SK-N-SH (cell line): ENCODE measurements around the gene MTA2.

Experiments
- EZH2phosphoT487 ChIP-seq: fragments of 200-600 bp; sonication (generic); IDR thresholded peaks from 2 replicates; pipeline ENCODE4 v1.6.1; 2017; ENCODE audit warnings: low read depth, mixed run types, mild to moderate bottlenecking, antibody characterized with exemption, moderate library complexity, borderline replicate concordance
- FOSL2 ChIP-seq: IDR thresholded peaks from 2 replicates; pipeline ENCODE4 v1.4.0; 2012; ENCODE audit warnings: low read depth, mild to moderate bottlenecking, moderate library complexity, borderline replicate concordance
- MEF2A ChIP-seq: IDR thresholded peaks from 2 replicates; pipeline ENCODE4 v1.4.0; 2012; ENCODE audit warnings: low read depth, borderline replicate concordance
- POLR2AphosphoS5 ChIP-seq: IDR thresholded peaks from 2 replicates; pipeline ENCODE4 v1.6.1; 2012; ENCODE audit warnings: low read depth, low read length
- RFX5 ChIP-seq: IDR thresholded peaks from 2 replicates; pipeline ENCODE4 v1.6.1; 2012; ENCODE audit warnings: mild to moderate bottlenecking, improper control_type of control experiment, low read length
- SIN3A ChIP-seq: IDR thresholded peaks from 2 replicates; pipeline ENCODE4 v1.6.1; 2012; ENCODE audit warnings: low read depth, mild to moderate bottlenecking, low read length, moderate library complexity, borderline replicate concordance
- TF ChIP-seq, protein P1 (sequence below): fragments of 200-600 bp; sonication (generic); IDR thresholded peaks from 2 replicates; pipeline ENCODE4 v1.6.1; 2017; ENCODE audit warnings: antibody characterized with exemption, mild to moderate bottlenecking, moderate library complexity

DNA sequence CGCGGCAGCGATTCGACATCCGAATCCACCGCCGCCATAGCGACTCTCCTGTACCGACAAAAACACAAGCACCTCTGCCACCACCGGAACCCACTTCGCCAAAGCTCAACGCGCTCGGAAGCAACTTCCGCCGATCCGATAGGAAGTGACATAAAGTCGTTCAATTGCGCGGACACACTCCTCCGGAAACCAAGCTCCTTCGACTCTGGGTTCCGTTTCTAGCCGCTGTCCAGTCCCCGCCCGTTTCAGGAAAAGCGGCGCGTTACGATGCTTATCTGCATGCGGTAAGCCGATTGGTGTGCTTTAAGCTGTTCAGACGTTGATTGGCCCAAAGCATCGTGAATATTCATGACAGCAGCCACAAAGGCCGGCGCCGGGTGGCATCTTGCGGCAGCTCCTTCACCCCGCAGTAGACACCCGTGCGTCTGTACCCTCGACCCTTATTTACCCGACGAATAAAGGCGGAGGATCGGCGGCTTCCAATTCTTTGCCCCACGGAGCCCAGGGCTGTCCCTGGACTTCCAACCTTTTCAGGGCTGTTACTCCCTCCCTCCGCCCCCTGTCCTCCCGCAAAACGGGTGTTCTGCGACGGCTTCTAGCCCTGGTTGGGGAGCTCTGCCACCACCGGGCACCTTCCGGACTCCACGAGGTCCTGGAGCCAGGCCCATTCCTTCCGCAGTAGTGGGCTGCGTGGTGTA is 10.1 kb downstream of the MTA2 start, which contains the start of gene TUT1:
- peak; percentile 96 for TF ChIP-seq POLR2AphosphoS5
- no peak for TF ChIP-seq MEF2A
- TF ChIP-seq, protein P1, sequence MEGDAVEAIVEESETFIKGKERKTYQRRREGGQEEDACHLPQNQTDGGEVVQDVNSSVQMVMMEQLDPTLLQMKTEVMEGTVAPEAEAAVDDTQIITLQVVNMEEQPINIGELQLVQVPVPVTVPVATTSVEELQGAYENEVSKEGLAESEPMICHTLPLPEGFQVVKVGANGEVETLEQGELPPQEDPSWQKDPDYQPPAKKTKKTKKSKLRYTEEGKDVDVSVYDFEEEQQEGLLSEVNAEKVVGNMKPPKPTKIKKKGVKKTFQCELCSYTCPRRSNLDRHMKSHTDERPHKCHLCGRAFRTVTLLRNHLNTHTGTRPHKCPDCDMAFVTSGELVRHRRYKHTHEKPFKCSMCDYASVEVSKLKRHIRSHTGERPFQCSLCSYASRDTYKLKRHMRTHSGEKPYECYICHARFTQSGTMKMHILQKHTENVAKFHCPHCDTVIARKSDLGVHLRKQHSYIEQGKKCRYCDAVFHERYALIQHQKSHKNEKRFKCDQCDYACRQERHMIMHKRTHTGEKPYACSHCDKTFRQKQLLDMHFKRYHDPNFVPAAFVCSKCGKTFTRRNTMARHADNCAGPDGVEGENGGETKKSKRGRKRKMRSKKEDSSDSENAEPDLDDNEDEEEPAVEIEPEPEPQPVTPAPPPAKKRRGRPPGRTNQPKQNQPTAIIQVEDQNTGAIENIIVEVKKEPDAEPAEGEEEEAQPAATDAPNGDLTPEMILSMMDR: no peak; the same call in 1 of the 2 replicates
- TF ChIP-seq RFX5: peak; percentile 88
- peak; percentile 74; the same call in 1 of the 2 replicates for TF ChIP-seq SIN3A
- TF ChIP-seq EZH2phosphoT487: no peak
- no peak for TF ChIP-seq FOSL2
